Raji (cell line): ENCODE measurements around the gene ABCF2.

Experiments
- POLR2A ChIP-seq: IDR thresholded peaks from 2 replicates; pipeline ENCODE4 v1.6.1; 2011; ENCODE audit warnings: low read depth, low read length, control low read depth; ENCODE audit not compliant: insufficient read depth

Gene ABCF2

GRCh38 chr7:151260471-151260870 lies 33.5 kb upstream of the ABCF2 start:
- no peak for TF ChIP-seq POLR2A

- no peak for TF ChIP-seq POLR2A
Measured at GRCh38 chr7:151257990-151258389, 31.0 kb upstream of the ABCF2 start.

- no peak for TF ChIP-seq POLR2A
Measured at GRCh38 chr7:151256410-151257045, 29.5 kb upstream of the ABCF2 start.

- TF ChIP-seq POLR2A = no peak
Measured at GRCh38 chr7:151255390-151255789, 28.4 kb upstream of the ABCF2 start.

GRCh38 chr7:151254851-151255250 lies 27.8 kb upstream of the ABCF2 start:
- TF ChIP-seq POLR2A = no peak

GRCh38 chr7:151254316-151254715 lies 27.3 kb upstream of the ABCF2 start:
- TF ChIP-seq POLR2A = no peak

- no peak for TF ChIP-seq POLR2A
Measured at GRCh38 chr7:151252961-151253711, 26.1 kb upstream of the ABCF2 start.

- TF ChIP-seq POLR2A = no peak
Measured at GRCh38 chr7:151252561-151252835, 25.5 kb upstream of the ABCF2 start.

- no peak for TF ChIP-seq POLR2A
Measured at GRCh38 chr7:151251689-151252560, 24.9 kb upstream of the ABCF2 start.

- no peak for TF ChIP-seq POLR2A
Measured at GRCh38 chr7:151251328-151251688, 24.3 kb upstream of the ABCF2 start.

GRCh38 chr7:151250181-151251132 lies 23.5 kb upstream of the ABCF2 start:
- no peak for TF ChIP-seq POLR2A

GRCh38 chr7:151249732-151250072 lies 22.7 kb upstream of the ABCF2 start:
- TF ChIP-seq POLR2A = no peak

GRCh38 chr7:151249034-151249731 lies 22.2 kb upstream of the ABCF2 start:
- no peak for TF ChIP-seq POLR2A

GRCh38 chr7:151248346-151249033 lies 21.5 kb upstream of the ABCF2 start, which contains the start of gene SMARCD3:
Gene SMARCD3 (minus strand): TSS chr7:151248694. CDS start chr7:151248562, 132 bp downstream.
- no peak for TF ChIP-seq POLR2A

GRCh38 chr7:151247611-151248345 lies 20.8 kb upstream of the ABCF2 start:
- no peak for TF ChIP-seq POLR2A
